Measurements from ENCODE around the gene DEDD.

- TF ChIP-seq POLR2A (IDR thresholded peaks at IDR 0.05; ENCODE audit: low read depth, low read length) (no peak), POLR2AphosphoS5 (IDR thresholded peaks at IDR 0.05; ENCODE audit: low read depth, low read length) (no peak)
Measured at GRCh38 chr1:161072751-161073449, 59.6 kb downstream of the DEDD start.
